GM19023 (cell line): ENCODE measurements around the gene GSTO2.

Experiments used
- ATAC-seq: cut with Tn5 transposase; IDR thresholded peaks from one replicate; pipeline ENCODE4 v1.9.1; 2021; ENCODE audit warnings: mild to moderate bottlenecking, moderate library complexity; ENCODE audit not compliant: unreplicated experiment

The GSTO2 gene

GRCh38 chr10:104279550-104280259 is 10.7 kb downstream of the GSTO2 start:
- ATAC-seq, result no peak

- ATAC-seq, result no peak
These were observed 12.7 kb downstream of the GSTO2 start for GRCh38 chr10:104281694-104282093.

- ATAC-seq, result no peak
These were observed 15.9 kb downstream of the GSTO2 start for GRCh38 chr10:104284846-104285245.

GRCh38 chr10:104286939-104287338 is 18.0 kb downstream of the GSTO2 start:
- ATAC-seq, result no peak

GRCh38 chr10:104288355-104288754 is 19.4 kb downstream of the GSTO2 start:
- no peak for ATAC-seq

GRCh38 chr10:104291439-104291951 is 22.5 kb downstream of the GSTO2 start:
- ATAC-seq, result peak; percentile 98

GRCh38 chr10:104293011-104293410 is 24.0 kb downstream of the GSTO2 start:
- ATAC-seq, result no peak

- ATAC-seq, result no peak
These were observed 24.9 kb downstream of the GSTO2 start for GRCh38 chr10:104293781-104294321.

GRCh38 chr10:104296687-104297436 is 27.9 kb downstream of the GSTO2 start:
- ATAC-seq, result no peak

- no peak for ATAC-seq
These were observed 29.0 kb downstream of the GSTO2 start for GRCh38 chr10:104297697-104298660.

- ATAC-seq, result no peak
These were observed 30.3 kb downstream of the GSTO2 start for GRCh38 chr10:104299031-104299904.

- no peak for ATAC-seq
These were observed 31.2 kb downstream of the GSTO2 start for GRCh38 chr10:104300002-104300735.

- ATAC-seq, result no peak
These were observed 31.8 kb downstream of the GSTO2 start for GRCh38 chr10:104300736-104301292.

- ATAC-seq, result no peak
These were observed 33.1 kb downstream of the GSTO2 start for GRCh38 chr10:104301907-104302690.

- no peak for ATAC-seq
These were observed 34.8 kb downstream of the GSTO2 start for GRCh38 chr10:104303594-104304355.

- ATAC-seq, result no peak
These were observed 35.4 kb downstream of the GSTO2 start for GRCh38 chr10:104304356-104304745.

GRCh38 chr10:104304927-104305326 is 35.9 kb downstream of the GSTO2 start:
- no peak for ATAC-seq
